Esophagus squamous epithelium (tissue), 4 donors: ENCODE data around the gene COL24A1.

Source experiments
- POLR2A ChIP-seq, 4 donors: fragments of 450-650 bp; IDR thresholded peaks; one replicate each; pipeline ENCODE4 v1.6.1; 2017; ENCODE audit warnings: antibody characterized with exemption in 4 of 4, mild to moderate bottlenecking in 4 of 4, moderate library complexity in 3 of 4
- TF ChIP-seq, protein P1 (sequence below), 6 experiments: fragments of 450-650 bp in 4 of 6; fragments of 200-600 bp in 2 of 6; sonication (generic) in 2 of 6; IDR thresholded peaks; one replicate each; pipeline ENCODE4 v1.5.1; 2016 to 2019; ENCODE audit warnings: antibody characterized with exemption in 6 of 6, mild to moderate bottlenecking in 4 of 6, moderate library complexity in 4 of 6

DNA sequence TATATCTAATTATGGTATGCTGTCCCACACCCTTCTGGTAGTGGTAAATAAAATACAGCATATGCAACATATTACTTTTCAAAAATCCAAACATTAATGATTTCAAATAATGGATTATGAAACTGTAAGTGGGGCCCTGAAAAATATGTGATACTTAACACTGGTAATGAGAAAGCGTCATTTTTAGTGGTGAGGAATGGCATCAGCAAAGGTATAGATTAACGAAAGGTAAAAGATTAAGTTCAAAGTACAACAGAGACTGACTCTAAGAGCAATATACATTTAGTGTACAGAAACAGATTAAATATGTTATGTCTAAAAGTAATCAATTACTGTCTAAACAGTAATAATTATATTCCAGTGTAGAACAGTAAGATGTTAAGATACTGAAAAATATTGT, 194.1 kb downstream of the COL24A1 start:
- TF ChIP-seq, protein P1, sequence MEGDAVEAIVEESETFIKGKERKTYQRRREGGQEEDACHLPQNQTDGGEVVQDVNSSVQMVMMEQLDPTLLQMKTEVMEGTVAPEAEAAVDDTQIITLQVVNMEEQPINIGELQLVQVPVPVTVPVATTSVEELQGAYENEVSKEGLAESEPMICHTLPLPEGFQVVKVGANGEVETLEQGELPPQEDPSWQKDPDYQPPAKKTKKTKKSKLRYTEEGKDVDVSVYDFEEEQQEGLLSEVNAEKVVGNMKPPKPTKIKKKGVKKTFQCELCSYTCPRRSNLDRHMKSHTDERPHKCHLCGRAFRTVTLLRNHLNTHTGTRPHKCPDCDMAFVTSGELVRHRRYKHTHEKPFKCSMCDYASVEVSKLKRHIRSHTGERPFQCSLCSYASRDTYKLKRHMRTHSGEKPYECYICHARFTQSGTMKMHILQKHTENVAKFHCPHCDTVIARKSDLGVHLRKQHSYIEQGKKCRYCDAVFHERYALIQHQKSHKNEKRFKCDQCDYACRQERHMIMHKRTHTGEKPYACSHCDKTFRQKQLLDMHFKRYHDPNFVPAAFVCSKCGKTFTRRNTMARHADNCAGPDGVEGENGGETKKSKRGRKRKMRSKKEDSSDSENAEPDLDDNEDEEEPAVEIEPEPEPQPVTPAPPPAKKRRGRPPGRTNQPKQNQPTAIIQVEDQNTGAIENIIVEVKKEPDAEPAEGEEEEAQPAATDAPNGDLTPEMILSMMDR (IDR thresholded peaks at IDR 0.05) = no peak
- no peak for TF ChIP-seq POLR2A (IDR thresholded peaks at IDR 0.05)
